Neural cell (in vitro differentiated cells): ENCODE measurements around the gene TRPM8. TPM values are rescaled to one million over a fixed set of nuclear protein-coding genes. Genes with fewer than 3 reads are reported as not detected.

ENCODE experiments used
- H2AFZ ChIP-seq: fragments of 200-600, 300-800 bp; sonication (generic), shearing (Covaris generic); 2 replicates; pipeline ENCODE4 v1.6.0; 2014; ENCODE audit warnings: low read depth, mild to moderate bottlenecking, antibody characterized with exemption, low read length, moderate library complexity
- H3F3A ChIP-seq: fragments of 200-600 bp; shearing (Covaris generic); 2 replicates; pipeline ENCODE4 v1.6.1; 2016; ENCODE audit warnings: mild to moderate bottlenecking, moderate library complexity, mixed read lengths, antibody characterized with exemption, low read length; ENCODE audit not compliant: insufficient read depth, poor library complexity, severe bottlenecking
- H3K27ac ChIP-seq: fragments of 200-600, 300-800 bp; sonication (generic), shearing (Covaris generic); 2 replicates; pipeline ENCODE4 v1.5.1; 2014; ENCODE audit warnings: mild to moderate bottlenecking, low read length, moderate library complexity
- H3K27me3 ChIP-seq: fragments of 300-800, 200-600 bp; sonication (generic), shearing (Covaris generic); 2 replicates; pipeline ENCODE4 v1.6.0; 2014; ENCODE audit warnings: mild to moderate bottlenecking, low read depth, low read length, moderate library complexity; ENCODE audit not compliant: insufficient read depth
- H3K36me3 ChIP-seq: fragments of 300-800, 200-600 bp; sonication (generic), shearing (Covaris generic); 2 replicates; pipeline ENCODE4 v1.5.1; 2014; ENCODE audit warnings: mild to moderate bottlenecking, antibody characterized with exemption, low read length, moderate library complexity; ENCODE audit not compliant: insufficient read depth
- H3K4me2 ChIP-seq: fragments of 300-800, 200-600 bp; sonication (generic), shearing (Covaris generic); 2 replicates; pipeline ENCODE4 v1.6.0; 2014; ENCODE audit warnings: mild to moderate bottlenecking, low read length
- H3K4me3 ChIP-seq: fragments of 300-800, 200-600 bp; sonication (generic), shearing (Covaris generic); 2 replicates; pipeline ENCODE4 v1.5.1; 2014; ENCODE audit warnings: mild to moderate bottlenecking, low read length, moderate library complexity
- H3K79me2 ChIP-seq: fragments of 200-600 bp; shearing (Covaris generic); replicated peaks from 2 replicates; pipeline ENCODE4 v1.6.0; 2014; ENCODE audit warnings: mild to moderate bottlenecking, low read length, moderate library complexity; ENCODE audit not compliant: insufficient read depth
- H3K9ac ChIP-seq: fragments of 300-800, 200-600 bp; sonication (generic), shearing (Covaris generic); 2 replicates; pipeline ENCODE4 v1.6.1; 2016; ENCODE audit warnings: mild to moderate bottlenecking, low read length, mixed read lengths
- H3K9me2 ChIP-seq: fragments of 200-600 bp; shearing (Covaris generic); 2 replicates; pipeline ENCODE4 v1.6.1; 2016; ENCODE audit warnings: mild to moderate bottlenecking, low read length, mixed read lengths; ENCODE audit not compliant: insufficient read depth
- H3K9me3 ChIP-seq: fragments of 200-600, 300-800 bp; sonication (generic), shearing (Covaris generic); 2 replicates; pipeline ENCODE4 v1.6.1; 2016; ENCODE audit warnings: mild to moderate bottlenecking, mixed run types, low read length, moderate library complexity, mixed read lengths
- H4K20me1 ChIP-seq: fragments of 200-600 bp; shearing (Covaris generic); 2 replicates; pipeline ENCODE4 v1.6.1; 2016; ENCODE audit warnings: mild to moderate bottlenecking, mixed run types; ENCODE audit not compliant: insufficient read depth
- EP300 ChIP-seq: fragments of 450-650 bp; conservative IDR thresholded peaks from 2 replicates; pipeline ENCODE4 v1.6.1; 2014; ENCODE audit warnings: antibody characterized with exemption, mild to moderate bottlenecking, moderate library complexity; ENCODE audit not compliant: poor library complexity, severe bottlenecking
- EZH2 ChIP-seq: fragments of 200-600, 300-800 bp; shearing (Covaris generic), sonication (generic); IDR thresholded peaks from 2 replicates; pipeline ENCODE4 v1.6.1; 2014; ENCODE audit warnings: antibody characterized with exemption, low read length, borderline replicate concordance, mild to moderate bottlenecking; ENCODE audit not compliant: insufficient read depth, poor library complexity, severe bottlenecking
- MXI1 ChIP-seq: fragments of 450-650 bp; conservative IDR thresholded peaks from 2 replicates; pipeline ENCODE4 v1.6.1; 2014; ENCODE audit warnings: antibody characterized with exemption, mild to moderate bottlenecking; ENCODE audit not compliant: poor library complexity, severe bottlenecking
- POLR2AphosphoS5 ChIP-seq: IDR thresholded peaks from 2 replicates; pipeline ENCODE4 v1.6.1; 2012
- RAD21 ChIP-seq: fragments of 450-650 bp; conservative IDR thresholded peaks from 2 replicates; pipeline ENCODE4 v1.6.1; 2014; ENCODE audit warnings: antibody characterized with exemption, mild to moderate bottlenecking, moderate library complexity
- SMC3 ChIP-seq: fragments of 450-650 bp; conservative IDR thresholded peaks from 2 replicates; pipeline ENCODE4 v1.6.1; 2014; ENCODE audit warnings: antibody characterized with exemption, mild to moderate bottlenecking, moderate library complexity; ENCODE audit not compliant: poor library complexity
- TAF1 ChIP-seq: IDR thresholded peaks from 2 replicates; pipeline ENCODE4 v1.6.1; 2012; ENCODE audit warnings: low read depth
- polyA minus RNA-seq: library from RNA; depleted of rRNA, polyadenylated mRNA; stranded (reverse); fragments of >200 nt; gene quantifications from 2 replicates; pipeline ENCODE4 v1.2.3, GENCODE V29; 2014
- polyA plus RNA-seq: library from polyadenylated mRNA; depleted of rRNA; stranded (reverse); fragments of >200 nt; gene quantifications from 2 replicates; pipeline ENCODE4 v1.2.3, GENCODE V29; 2014
- TF ChIP-seq, protein P1 (sequence below): fragments of 450-650 bp; IDR thresholded peaks from 2 replicates; pipeline ENCODE4 v1.5.1; 2014; ENCODE audit warnings: antibody characterized with exemption, mild to moderate bottlenecking, moderate library complexity; ENCODE audit not compliant: poor library complexity, severe bottlenecking
- TF ChIP-seq, protein P2 (sequence below): IDR thresholded peaks from 2 replicates; pipeline ENCODE4 v1.6.1; 2012; ENCODE audit warnings: borderline replicate concordance

Gene TRPM8
- polyA plus RNA-seq (0.18 TPM in 1 of 2 replicates, not detected in the other), polyA minus RNA-seq (not detected in 2 replicates)

DNA sequence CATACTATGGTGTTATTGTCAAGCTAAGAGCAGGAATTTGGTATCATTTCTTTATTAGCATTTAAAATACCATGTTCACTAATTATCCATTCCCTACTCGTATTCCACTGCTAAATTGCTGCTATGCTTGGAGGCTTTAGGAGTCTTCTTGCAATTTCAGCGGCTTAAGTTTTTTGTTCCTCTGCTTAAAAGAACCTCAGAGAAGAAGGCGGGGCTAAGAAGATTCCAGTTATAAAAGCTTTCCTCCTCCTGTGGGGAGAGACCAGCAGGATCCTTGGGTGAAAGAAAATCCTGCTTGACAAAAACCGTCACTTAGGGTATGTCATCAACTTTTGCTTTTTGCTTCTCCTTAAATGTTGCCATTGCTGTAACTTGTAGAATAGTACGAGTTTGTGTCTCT, at the start of gene TRPM8:
Gene TRPM8, plus strand, starts transcription at position 258 of the 400 bp plus-strand sequence. CDS start 9,165 bp downstream, outside the sequence.
- no peak within 1 kb of the TSS for H2AFZ ChIP-seq
- no peaks in the 10 kb centered on the region for H3K27me3 ChIP-seq
- H3K9ac ChIP-seq, result no peak within 1 kb of the TSS
- TF ChIP-seq EZH2 (no peak), TAF1 (no peak), EP300 (no peak), RAD21 (no peak), MXI1 (no peak), POLR2AphosphoS5 (no peak), SMC3 (no peak)
- TF ChIP-seq, protein P1, sequence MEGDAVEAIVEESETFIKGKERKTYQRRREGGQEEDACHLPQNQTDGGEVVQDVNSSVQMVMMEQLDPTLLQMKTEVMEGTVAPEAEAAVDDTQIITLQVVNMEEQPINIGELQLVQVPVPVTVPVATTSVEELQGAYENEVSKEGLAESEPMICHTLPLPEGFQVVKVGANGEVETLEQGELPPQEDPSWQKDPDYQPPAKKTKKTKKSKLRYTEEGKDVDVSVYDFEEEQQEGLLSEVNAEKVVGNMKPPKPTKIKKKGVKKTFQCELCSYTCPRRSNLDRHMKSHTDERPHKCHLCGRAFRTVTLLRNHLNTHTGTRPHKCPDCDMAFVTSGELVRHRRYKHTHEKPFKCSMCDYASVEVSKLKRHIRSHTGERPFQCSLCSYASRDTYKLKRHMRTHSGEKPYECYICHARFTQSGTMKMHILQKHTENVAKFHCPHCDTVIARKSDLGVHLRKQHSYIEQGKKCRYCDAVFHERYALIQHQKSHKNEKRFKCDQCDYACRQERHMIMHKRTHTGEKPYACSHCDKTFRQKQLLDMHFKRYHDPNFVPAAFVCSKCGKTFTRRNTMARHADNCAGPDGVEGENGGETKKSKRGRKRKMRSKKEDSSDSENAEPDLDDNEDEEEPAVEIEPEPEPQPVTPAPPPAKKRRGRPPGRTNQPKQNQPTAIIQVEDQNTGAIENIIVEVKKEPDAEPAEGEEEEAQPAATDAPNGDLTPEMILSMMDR, result no peak
- TF ChIP-seq, protein P2, sequence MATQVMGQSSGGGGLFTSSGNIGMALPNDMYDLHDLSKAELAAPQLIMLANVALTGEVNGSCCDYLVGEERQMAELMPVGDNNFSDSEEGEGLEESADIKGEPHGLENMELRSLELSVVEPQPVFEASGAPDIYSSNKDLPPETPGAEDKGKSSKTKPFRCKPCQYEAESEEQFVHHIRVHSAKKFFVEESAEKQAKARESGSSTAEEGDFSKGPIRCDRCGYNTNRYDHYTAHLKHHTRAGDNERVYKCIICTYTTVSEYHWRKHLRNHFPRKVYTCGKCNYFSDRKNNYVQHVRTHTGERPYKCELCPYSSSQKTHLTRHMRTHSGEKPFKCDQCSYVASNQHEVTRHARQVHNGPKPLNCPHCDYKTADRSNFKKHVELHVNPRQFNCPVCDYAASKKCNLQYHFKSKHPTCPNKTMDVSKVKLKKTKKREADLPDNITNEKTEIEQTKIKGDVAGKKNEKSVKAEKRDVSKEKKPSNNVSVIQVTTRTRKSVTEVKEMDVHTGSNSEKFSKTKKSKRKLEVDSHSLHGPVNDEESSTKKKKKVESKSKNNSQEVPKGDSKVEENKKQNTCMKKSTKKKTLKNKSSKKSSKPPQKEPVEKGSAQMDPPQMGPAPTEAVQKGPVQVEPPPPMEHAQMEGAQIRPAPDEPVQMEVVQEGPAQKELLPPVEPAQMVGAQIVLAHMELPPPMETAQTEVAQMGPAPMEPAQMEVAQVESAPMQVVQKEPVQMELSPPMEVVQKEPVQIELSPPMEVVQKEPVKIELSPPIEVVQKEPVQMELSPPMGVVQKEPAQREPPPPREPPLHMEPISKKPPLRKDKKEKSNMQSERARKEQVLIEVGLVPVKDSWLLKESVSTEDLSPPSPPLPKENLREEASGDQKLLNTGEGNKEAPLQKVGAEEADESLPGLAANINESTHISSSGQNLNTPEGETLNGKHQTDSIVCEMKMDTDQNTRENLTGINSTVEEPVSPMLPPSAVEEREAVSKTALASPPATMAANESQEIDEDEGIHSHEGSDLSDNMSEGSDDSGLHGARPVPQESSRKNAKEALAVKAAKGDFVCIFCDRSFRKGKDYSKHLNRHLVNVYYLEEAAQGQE, result no peak
- H3K36me3 ChIP-seq, result no peaks in the 10 kb centered on the region
- H4K20me1 ChIP-seq, result no peaks in the 10 kb centered on the region
- H3K4me3 ChIP-seq, result no peak within 1 kb of the TSS
- H3K79me2 ChIP-seq, result no peaks in the 10 kb centered on the region
- H3K27ac ChIP-seq, result no peak within 1 kb of the TSS
- no peaks in the 10 kb centered on the region for H3K9me2 ChIP-seq
- H3K4me2 ChIP-seq, result no peak within 1 kb of the TSS
- H3F3A ChIP-seq, result no peaks in the 10 kb centered on the region
- H3K9me3 ChIP-seq, result no peaks in the 10 kb centered on the region

DNA sequence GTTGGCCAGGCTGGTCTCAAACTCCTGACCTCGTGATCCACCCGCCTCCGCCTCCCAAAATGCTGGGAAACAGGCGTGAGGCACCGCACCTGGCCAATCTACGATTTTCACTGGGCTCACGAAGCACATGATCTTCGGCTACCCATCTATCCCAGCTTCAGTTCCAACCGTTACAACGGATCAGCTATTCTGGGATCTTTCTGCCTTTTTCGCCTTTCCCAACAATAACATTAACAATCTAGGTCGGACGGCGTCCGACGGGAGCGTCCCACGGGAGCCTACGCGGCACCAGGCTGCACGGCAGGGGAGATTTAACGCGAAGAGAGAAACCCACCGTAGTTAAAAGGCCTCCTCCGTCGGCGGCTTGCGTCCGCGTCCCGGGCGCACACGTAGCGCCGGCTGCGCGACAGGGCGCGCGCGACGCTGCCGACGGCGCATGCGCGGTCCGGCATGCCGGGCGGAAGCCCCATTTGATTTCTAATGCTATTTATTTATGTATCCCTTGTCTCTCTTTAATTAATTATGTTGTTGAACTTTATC, 49.1 kb upstream of the TRPM8 start, which contains the start of gene MSL3B:
Gene MSL3B, minus strand, starts transcription at position 394 of the 540 bp plus-strand sequence.
- no peaks in the 10 kb centered on the region for H3F3A ChIP-seq
- no peaks in the 10 kb centered on the region for H3K36me3 ChIP-seq
- H3K9me3 ChIP-seq, result peaks cover 2% of the 10 kb centered on the region
- H3K79me2 ChIP-seq, result no peaks in the 10 kb centered on the region
- H2AFZ ChIP-seq, result no peak within 1 kb of the TSS
- H3K9ac ChIP-seq, result no peak within 1 kb of the TSS
- TF ChIP-seq EP300 (no peak), EZH2 (no peak), RAD21 (no peak), POLR2AphosphoS5 (no peak), SMC3 (no peak), TAF1 (no peak)
- TF ChIP-seq, protein P1, result no peak
- TF ChIP-seq, protein P2, result no peak
- no peaks in the 10 kb centered on the region for H3K27me3 ChIP-seq
- peak within 1 kb of the TSS; percentile 49 for H3K4me3 ChIP-seq
- no peak within 1 kb of the TSS for H3K4me2 ChIP-seq
- no peaks in the 10 kb centered on the region for H3K9me2 ChIP-seq
- H3K27ac ChIP-seq, result no peak within 1 kb of the TSS
- H4K20me1 ChIP-seq, result no peaks in the 10 kb centered on the region
